ENCODE data around the gene GABRP.
A peak's percentile ranks its signal among the peaks of the same experiment; 100 is the strongest.

Gene GABRP

GRCh38 chr5:170860818-170861666 lies 77.5 kb downstream of the GABRP start:
- no peak for TF ChIP-seq CTCF (IDR thresholded peaks at IDR 0.05; ENCODE audit: insufficient read depth, low read length, poor library complexity, severe bottlenecking)
- DNase-seq (ENCODE audit: extremely low read depth, insufficient read length): no peak
- H3K36me3 ChIP-seq (ENCODE audit: control insufficient read depth, insufficient read depth, low read length): no peaks in the 10 kb centered on the region
- H3K27me3 ChIP-seq (replicated peaks; ENCODE audit: control insufficient read depth, insufficient read depth, low read length): no peaks in the 10 kb centered on the region
- H3K4me3 ChIP-seq (replicated peaks; ENCODE audit: low read depth, low read length): no peak overlapping the region

- no peak for TF ChIP-seq CTCF (IDR thresholded peaks at IDR 0.05; ENCODE audit: insufficient read depth, low read length, poor library complexity, severe bottlenecking)
- H3K36me3 ChIP-seq (ENCODE audit: control insufficient read depth, insufficient read depth, low read length): no peaks in the 10 kb centered on the region
- no peak for DNase-seq (ENCODE audit: extremely low read depth, insufficient read length)
- H3K27me3 ChIP-seq (replicated peaks; ENCODE audit: control insufficient read depth, insufficient read depth, low read length): no peaks in the 10 kb centered on the region
- no peak overlapping the region for H3K4me3 ChIP-seq (replicated peaks; ENCODE audit: low read depth, low read length)
Observed at GRCh38 chr5:170861667-170861916, 78.1 kb downstream of the GABRP start.

GRCh38 chr5:170861917-170862766 lies 78.6 kb downstream of the GABRP start, which contains the start of gene RANBP17:
Gene RANBP17 (plus strand): TSS chr5:170862018.
- Histone ChIP-seq H3K36me3 (ENCODE audit: control insufficient read depth, insufficient read depth, low read length) (no peaks in the 10 kb centered on the region), H3K27me3 (replicated peaks; ENCODE audit: control insufficient read depth, insufficient read depth, low read length) (no peaks in the 10 kb centered on the region), H3K4me3 (replicated peaks; ENCODE audit: low read depth, low read length) (no peak within 1 kb of the TSS)
- DNase-seq (ENCODE audit: extremely low read depth, insufficient read length): peak; percentile 70
- TF ChIP-seq CTCF (IDR thresholded peaks at IDR 0.05; ENCODE audit: insufficient read depth, low read length, poor library complexity, severe bottlenecking): no peak

- Histone ChIP-seq H3K27me3 (replicated peaks; ENCODE audit: control insufficient read depth, insufficient read depth, low read length) (no peaks in the 10 kb centered on the region), H3K4me3 (replicated peaks; ENCODE audit: low read depth, low read length) (no peak overlapping the region), H3K36me3 (ENCODE audit: control insufficient read depth, insufficient read depth, low read length) (no peaks in the 10 kb centered on the region)
- TF ChIP-seq CTCF (IDR thresholded peaks at IDR 0.05; ENCODE audit: insufficient read depth, low read length, poor library complexity, severe bottlenecking): no peak
- no peak for DNase-seq (ENCODE audit: extremely low read depth, insufficient read length)
Observed at GRCh38 chr5:170863646-170864045, 80.1 kb downstream of the GABRP start.
